GM18858 (cell line): ENCODE data around the gene MCAT.

ENCODE experiments used
- ATAC-seq: cut with Tn5 transposase; IDR thresholded peaks from one replicate; pipeline ENCODE4 v1.9.1; 2021; ENCODE audit not compliant: unreplicated experiment

Gene MCAT

DNA sequence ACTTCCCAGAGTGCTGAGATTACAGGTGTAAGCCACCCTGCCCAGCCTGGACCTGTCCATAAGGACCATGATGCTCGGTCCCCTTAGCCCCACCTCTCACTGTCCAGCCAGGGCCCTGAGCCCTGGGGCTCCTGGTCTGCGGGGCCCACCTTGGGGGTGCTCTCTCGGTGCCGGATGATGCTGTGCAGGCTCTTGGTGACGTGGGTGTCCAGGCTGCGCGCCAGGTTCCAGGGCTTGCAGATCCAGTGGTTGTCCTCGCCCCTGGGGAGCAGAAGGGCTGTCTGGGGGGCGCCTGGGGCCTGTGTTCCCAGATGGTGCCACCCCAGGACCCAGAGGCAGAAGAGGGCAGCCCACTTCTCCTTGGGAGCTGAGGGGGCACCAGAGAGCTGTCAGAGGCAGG is 30.4 kb upstream of the MCAT start:
- no peak for ATAC-seq

DNA sequence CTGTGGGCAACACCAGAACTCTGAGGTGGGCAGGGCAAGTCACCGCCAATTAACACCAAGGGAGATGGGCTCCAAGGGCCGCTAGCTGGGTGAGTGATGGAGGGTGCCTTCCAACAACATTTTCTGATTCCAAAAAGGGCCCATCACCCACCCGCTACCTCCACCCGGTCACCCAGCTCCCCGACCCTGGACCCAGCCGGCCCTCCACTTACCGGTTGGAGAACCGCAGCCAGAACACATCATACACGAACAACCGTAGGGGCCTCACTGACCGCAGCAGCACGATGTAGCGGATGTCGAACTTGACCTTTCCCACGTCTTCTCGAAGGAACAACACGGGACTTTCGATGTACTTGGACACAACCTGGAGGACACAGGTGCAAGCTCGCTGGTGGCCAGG is 29.0 kb upstream of the MCAT start:
- ATAC-seq = no peak

DNA sequence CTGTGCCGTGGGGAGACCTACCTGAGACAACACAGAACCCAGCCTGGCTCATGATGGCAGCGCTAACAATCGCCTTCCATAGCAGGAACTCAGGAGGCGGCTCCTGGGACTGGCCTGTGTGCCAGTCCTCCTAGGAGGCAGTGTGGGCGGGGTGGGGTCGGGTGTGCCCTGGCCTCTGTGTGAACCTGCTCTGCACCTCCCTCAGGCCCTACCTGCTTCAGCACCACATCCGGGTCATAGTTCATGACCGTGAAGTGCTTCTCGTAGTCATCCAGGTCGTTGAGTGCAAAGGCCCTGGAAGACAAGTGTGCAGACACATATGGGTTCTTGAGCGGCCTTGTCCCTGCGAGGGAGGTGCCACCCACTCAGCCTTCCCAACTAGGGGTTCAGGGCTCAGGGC is 28.4 kb upstream of the MCAT start:
- ATAC-seq = no peak

DNA sequence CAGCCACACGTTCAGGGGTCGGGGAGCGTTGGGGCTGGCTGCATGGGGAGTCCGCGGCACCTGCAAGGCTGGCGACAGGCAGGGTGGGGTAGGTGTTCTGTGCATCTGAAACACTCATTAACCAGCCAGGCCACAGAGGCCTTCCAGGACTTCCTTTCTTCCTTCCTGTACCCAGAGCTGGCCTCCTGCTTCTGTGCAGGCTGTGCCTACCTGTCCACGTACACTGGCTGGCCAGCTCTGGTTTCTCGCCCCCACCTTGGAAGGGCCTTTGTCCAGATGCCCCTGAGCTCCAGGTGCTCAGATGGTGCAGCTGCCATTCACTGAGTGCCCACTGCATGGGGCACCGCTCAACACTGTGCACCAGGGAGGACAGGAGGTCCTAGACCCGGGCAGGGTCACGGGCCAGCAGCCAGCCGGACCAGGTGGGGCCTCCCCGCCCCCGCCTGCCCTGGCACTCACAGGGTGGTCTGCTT is 27.9 kb upstream of the MCAT start:
- no peak for ATAC-seq

DNA sequence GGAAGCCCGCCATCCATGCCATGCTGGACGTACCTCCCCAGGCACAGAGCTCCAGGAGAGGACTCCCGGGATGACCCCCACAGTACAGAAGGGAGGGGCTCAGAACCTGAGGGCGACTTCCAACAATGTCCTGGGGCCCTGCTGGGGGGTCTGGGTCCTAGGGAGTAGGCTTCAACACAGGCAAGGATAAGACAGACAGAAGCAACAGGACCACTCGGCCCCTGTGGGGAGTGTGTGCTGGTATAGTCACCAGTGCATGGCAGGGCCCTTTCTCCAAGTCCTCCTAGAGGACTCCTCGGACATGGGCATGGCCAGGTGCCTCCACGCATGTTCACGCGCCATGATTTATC is 26.9 kb upstream of the MCAT start:
- no peak for ATAC-seq

DNA sequence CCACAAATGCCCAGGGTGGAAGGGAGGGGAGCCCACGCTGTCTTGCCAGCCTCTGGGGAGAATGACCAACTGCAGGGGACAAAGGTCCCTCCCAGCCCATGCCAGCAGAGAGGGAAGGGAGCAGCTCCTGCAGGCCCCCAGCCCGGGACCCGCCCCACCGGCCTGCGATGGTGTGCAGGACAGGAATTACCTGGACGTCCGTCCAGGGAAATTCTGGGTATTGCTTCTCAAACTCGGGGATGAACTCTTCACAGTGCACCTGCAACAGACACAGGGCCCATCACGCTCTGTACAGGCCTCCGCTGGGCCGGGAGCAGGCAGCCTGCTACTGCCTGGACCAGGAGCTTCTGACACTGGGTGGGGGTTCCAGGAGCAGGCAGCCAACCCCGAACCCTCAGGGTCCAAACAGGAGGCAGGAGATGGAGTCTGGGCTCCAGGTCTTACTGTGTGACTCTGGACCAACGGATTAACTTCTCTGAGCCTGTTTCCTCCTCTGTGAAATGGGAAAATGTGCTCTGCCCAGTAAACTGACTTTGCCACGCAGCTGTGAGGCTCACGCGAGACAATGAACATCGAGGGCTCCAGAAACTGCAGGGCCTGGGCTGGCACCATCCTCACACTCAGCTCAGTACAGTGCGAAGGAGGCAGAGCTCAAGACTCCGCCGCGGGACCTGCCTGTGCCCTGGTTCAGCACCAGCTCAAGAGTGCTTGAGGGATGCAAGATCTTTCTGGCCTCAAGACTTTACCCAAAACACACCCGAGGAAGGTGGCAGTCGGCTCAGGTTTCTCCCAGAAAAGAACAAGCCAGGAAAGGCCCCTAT is 26.3 kb upstream of the MCAT start:
- no peak for ATAC-seq

DNA sequence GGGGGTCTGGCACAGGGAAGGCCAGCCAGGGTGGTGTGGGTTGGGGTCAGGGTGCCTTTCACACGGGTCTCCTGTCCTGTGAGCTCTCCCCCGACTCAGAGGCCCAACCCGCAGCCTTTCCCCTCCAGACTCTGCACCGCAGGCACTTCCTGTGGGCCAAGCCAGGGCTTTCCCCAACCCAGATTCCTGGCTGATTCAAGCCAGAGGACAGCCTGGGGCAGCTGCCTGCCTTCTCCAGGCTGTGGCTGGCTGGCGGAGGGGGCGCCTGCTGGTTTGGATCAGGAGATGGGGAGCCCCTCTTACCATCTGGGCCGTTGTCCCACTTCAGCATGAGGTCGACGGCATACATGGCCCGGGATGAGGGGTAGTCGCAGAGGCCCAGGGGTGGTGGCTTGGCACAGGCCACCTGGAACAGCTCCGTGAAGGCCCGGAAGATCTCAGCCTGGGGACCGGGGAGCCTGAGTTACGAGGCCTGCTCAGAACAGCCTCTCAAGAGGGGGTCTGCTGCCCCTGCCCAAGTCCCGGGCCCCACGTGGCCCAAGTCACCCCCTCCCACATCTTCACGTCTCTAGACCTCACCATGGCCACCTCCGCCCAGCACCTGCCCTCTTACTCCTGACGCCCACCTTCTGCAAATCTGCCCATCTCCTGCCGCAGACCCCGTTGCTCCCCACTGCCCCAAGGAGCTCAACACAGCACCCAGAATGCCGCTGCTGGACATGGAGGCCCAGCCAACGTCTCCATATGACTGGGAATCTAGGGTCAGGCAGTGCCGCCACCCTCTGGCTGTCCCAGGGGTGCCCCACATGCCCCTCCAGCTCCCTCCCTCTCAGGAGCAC is 25.5 kb upstream of the MCAT start:
- ATAC-seq = no peak

DNA sequence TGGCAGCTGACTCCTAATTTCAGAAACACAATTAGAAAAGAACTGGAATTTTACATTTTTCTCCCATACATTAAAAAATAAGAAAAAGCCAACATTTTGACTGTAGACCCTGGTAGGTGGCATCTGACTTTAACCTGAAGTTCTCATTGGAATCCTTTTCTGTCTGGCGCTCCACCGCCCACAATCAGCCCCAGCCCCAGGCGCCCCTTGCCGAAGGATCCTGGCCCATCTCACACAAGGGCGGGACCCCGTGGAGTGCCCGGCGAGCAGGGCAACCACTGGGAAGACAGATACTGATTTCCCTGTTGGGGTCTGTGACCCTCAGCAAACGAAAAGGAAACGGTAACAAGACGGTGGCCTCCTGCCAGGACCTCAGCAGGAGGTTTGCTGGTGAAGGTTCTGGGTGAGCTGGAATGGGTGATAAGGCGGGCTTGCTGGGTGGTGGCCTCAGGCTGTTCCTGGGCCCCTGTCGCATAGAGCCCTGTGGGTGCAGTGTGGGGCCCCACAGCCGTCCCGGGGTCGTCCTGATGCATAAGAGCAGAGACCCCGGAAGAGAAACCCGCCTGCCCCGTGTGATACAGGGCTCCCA is 23.9 kb upstream of the MCAT start:
- no peak for ATAC-seq

DNA sequence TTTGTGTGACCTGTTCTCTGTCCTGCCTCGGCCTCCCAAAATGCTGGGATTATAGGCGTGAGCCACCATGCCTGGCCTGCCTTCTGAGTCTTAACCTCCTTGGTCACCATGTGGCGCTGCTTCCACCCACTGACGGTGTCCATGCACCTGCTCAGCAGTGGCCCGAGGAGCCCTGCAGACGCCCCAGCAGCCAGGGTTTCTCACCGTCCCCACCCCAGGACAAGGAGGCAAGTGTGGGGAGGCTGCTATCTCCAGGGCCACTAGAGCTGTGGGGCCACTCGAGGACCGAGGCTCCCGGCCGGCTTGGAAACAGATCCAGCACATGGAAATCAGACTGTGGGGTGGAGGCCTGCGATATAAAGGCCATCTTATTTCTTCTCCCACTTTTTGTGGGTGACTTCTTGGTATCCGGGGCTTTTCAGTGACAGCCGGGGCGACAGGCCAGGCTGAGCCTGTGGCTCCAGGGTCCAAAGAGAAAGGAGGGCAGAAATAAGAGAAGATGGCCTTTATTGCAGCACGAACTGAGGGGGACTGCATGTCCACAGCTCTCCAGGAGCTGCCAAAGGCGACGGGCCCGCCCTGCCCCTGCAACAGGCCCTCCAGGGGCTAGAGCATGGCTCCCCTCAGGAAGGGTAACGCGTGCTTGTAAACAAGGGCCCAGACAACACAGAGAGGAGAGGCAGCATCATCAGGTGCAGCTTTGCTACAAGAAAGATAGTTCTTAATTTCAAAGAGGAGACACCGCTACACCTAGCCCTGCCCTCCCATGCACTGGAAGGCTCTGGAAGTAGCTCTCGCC is 23.1 kb upstream of the MCAT start:
- no peak for ATAC-seq

DNA sequence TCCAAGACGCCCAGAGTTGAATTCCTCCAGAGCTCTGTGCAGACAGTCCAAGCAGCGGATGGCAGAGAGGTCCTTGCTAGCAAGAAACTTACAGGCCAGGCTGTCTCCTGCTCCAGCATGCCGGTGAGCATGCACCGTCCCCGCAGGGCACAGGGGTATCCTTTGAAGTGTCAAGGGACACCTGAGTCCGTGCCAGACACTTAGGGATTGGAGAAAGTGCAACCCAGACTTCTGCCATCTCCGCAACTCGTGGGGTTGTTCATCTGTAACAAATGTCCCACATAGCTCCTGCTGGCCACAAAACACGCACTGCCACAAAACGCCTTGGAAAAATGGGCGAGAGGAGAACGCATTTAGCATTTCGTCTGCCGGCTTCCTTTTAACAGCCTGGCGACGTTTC is 21.4 kb upstream of the MCAT start:
- ATAC-seq = no peak

DNA sequence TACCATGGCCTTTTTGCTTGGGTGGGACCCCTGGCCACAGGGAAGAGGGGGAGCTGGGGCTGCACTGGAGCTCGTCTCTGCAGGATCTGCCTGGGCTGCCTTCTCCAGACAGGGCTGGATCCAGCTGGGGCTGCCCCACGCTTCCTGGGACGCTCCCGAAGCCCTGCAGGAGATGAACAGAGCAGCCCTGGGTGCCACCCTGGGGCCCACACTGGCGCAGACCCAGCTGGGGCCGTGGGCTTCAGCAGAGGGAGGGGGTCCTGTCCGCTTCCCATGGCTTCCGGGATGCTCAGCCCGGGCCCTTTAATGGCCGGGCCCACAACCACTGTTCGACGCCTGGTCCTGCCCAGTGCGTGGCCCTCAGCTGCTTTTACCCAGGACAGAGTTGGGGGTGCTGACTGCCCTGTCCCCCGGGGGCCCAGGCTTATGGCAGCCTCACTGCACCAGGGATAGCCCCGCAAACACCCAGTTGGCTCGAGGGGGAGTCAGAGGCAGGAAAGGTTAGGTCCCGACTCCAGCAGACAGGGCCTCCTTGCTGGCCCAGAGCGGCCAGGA is 20.1 kb upstream of the MCAT start:
- no peak for ATAC-seq

DNA sequence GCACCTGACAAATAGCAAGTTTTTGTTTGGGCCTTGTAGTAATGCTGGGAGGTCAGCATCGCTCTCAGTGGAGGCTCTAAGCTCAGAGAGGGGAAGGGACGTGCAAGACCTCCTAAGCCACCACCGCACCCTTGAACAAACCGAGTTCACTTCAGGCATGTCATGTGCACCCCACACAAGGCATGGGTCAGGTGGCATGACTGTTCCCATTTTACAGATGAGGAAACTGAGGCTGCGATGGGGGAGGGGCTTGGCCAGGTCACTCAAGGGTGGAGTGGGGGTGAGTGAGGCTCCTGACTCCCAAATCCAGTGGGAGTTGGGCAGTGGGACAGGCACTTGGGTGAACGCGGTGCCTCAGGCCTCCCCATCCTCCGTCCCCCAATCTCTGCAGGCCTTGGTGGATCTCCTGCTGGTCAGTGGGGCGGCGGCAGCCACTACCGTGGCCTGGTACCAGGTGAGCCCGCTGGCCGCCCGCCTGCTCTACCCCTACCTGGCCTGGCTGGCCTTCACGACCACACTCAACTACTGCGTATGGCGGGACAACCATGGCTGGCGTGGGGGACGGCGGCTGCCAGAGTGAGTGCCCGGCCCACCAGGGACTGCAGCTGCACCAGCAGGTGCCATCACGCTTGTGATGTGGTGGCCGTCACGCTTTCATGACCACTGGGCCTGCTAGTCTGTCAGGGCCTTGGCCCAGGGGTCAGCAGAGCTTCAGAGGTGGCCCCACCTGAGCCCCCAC is 19.4 kb upstream of the MCAT start:
- no peak for ATAC-seq

DNA sequence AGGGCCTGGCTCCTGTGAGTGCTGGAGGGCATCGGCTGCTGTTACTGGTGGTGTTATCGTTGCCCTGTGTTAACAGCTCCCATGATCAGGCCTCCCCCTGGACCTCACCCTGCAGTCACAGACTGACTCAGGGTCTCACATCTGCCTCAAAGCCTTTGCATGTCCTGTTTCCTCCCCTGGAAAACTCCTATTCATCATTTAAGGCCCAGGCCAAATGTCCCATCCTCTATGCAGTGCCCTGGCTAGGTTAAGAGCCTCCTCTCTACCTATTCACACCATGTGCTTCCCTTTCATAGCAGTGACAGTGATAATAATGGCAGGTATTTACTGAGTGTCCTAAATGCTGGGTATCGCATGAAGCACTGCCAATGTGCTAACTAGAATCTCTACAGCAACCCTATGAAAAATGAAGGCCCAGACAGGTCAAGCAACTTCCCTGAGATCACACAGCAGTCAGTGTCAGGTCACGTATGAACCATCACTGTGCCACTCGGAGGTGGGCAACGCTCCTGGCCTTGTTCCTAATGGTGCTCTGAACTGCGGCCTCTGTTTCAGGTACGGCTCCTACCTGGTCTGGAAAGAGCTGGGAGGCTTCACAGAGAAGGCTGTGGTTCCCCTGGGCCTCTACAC is 17.4 kb upstream of the MCAT start:
- ATAC-seq = no peak

DNA sequence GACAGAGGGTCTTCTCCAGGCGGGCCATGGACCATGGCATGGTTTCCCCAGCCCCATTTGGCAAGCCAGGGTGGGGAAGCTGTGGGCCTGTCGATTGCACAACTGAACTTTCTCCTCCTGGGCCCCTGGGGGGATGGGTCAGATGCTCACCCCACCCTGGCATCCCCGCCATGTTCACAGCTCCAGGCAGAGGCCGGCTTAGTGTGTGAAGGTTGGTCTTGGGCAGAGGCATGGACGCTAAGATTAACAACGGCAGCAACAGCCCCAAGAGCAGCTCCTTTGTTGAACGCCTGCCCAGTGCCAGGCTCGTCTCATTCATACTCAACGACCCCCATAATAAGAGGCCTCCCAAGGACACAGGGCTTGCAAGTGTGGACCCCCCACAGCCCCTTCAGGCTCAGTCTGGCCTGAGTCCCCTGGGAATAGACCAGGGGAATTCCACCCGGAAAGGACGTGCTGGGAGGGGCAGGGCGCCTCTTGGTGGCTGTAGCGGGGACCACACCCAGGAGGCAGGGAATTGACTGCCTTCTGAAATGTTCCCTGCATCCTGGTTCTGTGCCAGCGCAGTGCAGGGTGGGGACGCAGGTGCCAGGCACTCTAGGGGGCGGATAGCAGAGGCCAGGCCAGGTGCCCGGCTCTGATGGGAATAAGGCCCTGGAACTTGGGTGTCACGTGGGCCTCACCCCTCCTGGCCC is 16.4 kb upstream of the MCAT start:
- no peak for ATAC-seq

DNA sequence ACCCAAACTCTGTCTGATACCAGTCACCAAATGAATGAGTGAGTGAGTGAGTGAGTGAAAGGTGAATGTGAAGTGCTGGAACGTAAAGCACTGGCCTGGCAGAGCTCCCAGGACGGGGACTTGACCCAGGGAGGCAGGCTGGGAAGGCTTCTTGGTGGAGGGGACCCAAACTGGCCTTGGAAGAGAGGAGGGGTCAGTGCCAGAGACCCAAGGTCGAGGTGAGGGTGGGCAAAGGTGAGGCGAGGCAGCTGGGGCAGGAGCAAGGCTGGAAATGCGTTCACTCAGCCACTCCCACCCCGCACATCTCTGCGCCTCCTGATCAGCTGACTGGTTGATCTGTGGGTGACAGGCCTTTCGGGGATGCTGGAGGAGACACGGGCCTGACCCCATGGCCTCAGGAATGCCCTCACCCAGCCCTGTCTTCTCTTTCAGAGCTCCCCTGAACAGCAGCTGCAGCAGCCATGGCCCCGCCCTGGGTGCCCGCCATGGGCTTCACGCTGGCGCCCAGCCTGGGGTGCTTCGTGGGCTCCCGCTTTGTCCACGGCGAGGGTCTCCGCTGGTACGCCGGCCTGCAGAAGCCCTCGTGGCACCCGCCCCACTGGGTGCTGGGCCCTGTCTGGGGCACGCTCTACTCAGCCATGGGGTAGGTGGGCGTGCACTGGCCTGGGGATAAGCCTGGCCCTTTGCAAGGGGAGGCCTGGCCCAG is 15.7 kb upstream of the MCAT start:
- no peak for ATAC-seq

DNA sequence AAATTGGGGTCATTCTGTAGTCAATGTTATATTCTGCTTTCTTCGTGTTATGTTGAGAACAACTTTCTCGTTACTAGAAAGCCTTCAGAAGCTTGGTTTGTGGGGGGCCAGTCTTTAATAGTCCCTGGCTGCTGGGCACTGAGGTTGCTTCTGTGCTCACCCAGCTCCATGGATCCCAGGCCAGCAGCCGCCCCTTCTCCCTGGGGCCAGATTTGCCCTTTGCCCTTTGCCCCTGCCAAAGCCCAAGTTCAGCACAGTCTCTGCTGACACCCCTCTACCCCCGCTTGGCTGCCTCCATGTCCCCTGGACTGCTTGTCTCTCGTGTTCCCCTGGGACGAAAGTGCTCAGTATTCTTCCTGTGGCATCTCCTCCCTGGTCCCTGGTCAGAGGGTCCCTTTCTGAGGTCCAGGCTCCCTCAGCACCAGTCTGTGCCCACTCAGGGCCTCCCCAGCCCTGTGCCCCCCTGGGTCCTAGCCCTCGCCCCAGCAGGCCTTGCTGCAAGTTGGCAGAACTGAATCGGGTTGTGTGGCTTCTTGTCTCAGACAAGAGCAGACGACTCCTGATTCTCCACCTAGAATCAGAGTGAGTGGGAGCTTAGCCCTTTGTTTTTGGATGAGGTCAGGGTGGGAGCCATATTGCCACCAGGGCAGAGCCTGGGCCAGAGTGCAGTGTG is 14.8 kb upstream of the MCAT start:
- no peak for ATAC-seq

DNA sequence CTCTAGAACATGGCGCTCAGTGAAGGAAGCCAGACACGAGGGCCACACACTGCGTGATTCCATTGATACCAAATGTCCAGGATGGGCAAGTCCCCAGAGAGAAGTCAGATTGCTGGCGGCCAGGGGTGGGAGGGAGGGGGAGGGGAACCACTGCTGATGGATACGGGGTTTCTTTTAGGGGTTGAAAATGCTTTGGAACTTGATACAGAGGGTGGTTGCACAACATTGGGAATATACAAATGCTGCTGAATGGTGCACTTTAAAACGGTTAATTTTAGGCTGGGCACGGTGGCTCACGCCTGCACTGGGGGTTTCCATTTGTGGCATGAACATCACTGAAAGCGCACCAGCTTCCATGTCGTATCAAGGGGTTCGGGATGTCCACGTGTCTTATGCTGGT is 13.2 kb upstream of the MCAT start:
- ATAC-seq = no peak

DNA sequence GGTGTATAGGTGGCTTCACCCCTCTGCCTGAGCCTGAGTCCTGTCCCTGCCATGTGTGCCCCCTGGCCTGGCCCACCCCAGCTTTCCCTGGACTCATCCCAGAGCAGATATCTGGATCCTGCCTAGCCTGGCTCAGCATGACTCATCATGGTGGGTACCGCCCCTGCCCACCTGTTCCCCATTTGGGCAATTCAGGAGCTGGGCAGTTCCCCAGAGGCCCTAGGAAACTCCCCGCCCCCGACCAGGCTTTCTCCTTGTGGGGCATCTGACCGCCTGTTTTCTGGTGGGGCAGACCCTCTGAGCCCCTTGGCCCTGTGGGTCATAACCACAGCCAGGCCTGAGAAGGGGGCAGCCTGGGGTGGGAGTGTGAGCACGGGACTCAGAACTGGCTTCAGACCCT is 12.6 kb upstream of the MCAT start:
- no peak for ATAC-seq
